Stimulated activated CD4-positive, alpha-beta T cell treated with anti-CD3 and anti-CD28 coated beads, Interleukin-12 subunit alpha, Interleukin-12 subunit beta, amount 100 ng/mL, for 4 hours (primary cell): Measurements from ENCODE around the gene PRR29.
"Not testable (repeated sequence)": the region's sequence is repeated elsewhere in the genome, so short reads cannot be mapped to it uniquely, and the experiment has no call there.

ENCODE experiments used
- DNase-seq: peaks from one replicate; pipeline ENCODE4 v3.0.0-alpha.2; 2020

PRR29 gene

GRCh38 chr17:63998721-63999679 is 849 bp downstream of the PRR29 start:
- no peak for DNase-seq

GRCh38 chr17:63999680-64000531 is 1.8 kb downstream of the PRR29 start:
- DNase-seq: no peak

DNA sequence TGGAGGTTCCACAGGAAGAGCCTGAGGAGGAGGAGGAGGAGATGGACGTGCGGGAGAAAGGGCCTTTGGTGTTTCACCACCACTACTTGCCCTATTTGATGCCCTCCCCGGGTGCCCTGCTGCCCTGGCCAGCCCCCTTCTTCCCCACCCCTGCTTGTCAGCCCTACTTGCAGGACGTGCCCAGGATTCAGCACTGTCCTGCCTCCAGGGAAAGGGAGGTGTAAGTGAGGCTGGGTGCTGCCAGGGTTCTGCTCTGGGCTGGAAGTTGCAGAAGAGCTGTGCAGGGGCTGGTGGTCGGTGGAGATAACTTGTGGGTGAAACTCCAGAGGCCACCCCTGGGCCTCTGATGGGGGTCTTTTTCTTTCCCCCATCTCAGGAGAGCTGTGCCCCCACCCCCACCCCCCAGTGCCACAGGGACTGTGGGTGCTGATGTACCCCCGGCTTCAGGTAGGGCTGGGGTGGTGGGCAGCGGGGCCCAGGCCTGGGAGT is 3.0 kb downstream of the PRR29 start:
- no peak for DNase-seq

- no peak for DNase-seq
Observed at GRCh38 chr17:64001763-64002529, 3.8 kb downstream of the PRR29 start.

GRCh38 chr17:64002658-64003525 is 4.7 kb downstream of the PRR29 start:
- no peak for DNase-seq

DNA sequence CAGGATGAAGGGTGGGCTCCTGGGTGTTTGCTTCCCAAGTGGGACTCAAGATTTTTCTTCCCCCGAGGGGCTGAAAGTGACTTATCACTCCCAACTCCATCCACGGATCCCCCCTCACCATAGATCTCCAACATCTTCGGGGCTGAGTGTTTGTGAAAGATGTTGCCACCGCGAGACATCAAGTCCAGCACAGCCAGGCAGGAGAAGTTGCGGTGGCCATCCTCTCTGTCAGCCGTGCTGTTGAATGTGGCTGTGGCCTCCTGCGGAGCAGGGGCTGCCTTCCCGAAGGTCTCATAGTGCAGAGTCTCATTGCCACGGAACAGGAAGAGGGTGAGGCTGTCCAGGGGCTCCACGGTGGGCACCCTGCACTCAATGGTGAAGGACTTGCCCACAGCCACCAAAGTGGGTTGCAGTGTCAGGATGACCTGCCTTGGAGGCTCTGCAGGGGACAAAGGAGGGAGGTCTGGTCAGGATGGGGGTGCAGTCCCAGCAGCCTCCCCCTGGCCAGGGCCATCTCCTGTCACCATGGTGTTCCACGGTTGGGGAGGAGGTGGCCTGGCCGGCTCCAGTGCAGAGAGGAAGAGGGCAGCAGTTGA is 5.5 kb downstream of the PRR29 start:
- DNase-seq: no peak

DNA sequence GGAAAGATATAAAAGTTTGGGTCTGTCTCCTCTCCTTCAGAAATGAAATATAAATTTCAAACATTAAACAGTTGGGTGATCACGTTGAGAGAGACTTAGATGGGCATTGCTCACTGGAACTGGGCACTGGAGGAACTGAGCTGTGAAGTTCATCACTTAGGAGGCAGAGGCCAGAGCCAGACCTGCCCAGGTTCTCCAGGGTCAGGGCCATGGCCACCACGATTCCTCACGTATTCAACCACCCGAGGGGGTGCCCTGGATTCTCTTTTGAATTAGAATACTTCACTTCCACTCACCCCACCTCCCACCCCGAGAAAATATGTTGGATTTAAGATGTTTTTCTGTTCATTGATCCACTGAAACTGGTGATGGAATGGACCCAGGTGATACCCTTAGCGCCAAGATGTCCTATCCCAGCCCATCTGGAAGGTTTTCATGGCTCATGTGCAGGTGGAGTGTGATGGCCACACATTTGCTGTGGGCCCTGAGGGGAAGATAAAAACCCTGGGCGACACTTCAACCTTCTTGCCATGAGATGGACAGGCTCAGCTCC is 6.1 kb downstream of the PRR29 start:
- DNase-seq: no peak

- no peak for DNase-seq
Observed at GRCh38 chr17:64004903-64005733, 7.0 kb downstream of the PRR29 start.

DNA sequence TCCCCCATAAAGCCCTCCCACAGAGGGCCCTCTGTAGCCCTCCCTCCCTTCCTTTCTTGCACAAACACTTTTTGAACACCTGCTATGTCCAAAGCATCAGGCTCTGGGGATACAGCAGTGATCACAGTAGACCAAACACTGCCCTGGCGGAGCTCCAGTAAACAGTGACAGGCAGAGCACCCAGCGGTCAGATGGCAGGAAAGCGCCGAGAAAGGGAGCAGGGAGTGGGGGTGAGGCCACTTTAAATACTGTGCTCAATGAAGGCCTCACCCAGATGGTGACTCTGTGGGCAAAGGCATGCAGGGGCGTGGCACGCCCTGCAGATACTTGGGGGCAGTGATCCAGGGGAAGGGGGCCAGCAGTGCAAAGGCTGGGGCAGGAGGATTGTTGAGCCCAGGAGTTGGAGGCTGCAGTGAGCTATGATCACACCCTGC is 7.6 kb downstream of the PRR29 start:
- no peak for DNase-seq

DNA sequence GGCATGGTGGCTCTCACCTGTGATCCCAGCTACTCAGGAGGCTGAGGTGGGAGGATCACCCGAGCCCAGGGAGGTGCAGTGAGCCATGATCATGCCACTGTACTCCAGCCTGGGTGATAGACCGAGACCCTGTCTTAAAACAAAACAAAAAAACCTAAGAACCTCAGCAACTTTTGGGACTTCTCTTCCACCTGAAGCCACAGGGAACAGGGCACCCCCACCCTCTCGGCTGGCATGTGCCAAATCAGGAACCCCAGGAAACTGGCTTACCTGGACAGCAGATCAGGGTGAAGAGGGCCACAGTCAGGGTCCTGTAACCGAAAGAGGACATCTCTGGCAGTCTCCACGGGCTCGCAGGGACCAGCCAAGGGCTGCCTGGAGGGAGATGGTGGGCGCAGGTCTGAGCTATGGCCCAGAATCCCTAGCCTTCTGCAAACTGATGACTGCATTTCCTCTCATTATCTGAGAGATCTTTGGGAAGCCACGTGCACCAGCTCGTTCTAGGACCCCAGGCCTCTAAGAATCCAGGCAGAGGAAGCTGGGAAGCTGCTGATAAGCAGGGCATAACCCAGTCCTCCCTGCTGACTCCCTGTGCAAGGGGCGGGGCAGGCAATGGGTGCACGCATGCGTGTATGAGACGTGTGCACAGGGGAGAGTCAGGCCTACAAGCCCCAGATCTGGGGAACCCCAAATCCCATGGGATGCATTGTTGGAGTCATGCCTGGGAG is 8.4 kb downstream of the PRR29 start:
- DNase-seq: no peak

- DNase-seq: not testable (repeated sequence)
Observed at GRCh38 chr17:64007089-64007837, 9.1 kb downstream of the PRR29 start.

DNA sequence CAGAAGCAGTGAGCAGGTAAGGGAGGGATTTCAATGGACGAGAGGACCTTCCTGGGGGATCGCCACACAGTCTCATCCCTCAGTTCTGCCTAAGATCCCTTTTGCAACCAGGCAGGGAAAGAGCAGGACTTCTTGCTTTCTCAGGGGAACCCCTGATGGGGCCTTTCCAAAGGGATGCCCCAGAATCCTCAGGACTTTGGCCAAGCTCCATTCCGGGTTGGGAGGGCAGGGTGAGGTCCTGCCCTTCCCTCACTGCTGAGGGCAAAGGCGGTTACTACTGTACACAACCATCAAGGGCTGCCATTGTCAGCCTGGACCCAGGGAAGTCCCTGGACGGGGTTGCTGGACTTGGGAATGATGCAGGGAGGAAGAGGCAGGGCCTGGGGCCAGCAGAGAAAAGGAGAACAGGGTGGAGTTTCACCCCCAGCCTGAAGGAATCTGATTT is 9.7 kb downstream of the PRR29 start:
- DNase-seq: no peak

GRCh38 chr17:64008346-64008745 is 10.2 kb downstream of the PRR29 start:
- no peak for DNase-seq

DNA sequence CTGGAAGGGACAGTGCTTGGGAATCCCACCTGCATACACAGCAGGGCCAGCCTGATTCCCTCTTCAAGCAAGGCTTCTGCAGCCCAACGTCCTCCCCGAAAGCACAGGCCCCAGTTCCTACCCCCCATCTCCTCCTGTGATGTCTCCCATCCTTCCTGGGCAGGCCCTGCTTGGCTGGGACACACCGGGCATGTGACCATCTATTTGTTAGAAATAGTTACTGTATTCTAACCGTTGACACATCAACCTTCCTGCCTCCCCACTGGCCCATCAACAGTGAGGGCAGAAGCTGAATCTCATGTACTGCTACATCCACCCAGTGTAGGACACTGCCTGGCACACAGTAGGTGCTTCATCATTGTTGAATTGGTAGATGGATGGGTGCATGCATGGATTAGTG is 10.7 kb downstream of the PRR29 start:
- no peak for DNase-seq

DNA sequence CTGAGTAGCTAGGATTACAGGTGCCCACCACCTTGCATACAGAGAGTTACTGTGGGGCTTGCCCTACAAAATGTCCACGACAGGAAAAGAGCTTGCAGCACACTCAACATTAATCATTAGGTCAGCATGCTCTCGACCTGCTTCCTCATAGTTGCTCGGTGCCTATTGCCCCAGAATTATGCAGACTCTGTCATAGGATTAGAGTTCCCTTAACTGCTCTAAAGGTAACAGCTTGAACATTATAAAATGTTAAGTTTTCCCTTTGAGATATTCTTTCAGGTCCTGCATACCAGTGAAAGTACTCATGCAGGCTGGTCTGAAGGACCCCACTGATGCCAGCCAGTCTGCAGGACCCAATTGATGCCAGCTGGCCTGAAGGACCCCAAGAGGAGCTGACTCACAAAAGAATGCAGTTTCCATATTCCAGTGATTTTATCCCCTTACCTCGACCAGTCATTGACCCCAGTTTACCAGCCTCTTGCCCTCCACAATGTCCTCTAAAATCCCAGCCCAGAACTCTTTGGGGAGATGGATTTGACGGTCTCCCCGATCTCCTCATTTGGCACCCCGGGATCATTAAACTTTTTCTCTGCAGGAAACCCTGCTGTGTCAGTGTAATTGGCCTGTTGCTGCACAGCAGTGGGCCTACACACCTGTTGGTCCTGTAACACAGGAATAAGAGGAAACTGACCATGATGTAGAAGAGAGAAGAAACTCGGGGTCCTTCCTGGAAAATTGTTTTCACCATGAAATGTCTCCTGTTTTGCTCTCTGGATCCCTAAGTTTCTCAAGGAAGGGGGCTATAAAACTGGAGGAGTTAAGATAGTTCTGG is 11.6 kb downstream of the PRR29 start:
- DNase-seq: no peak

DNA sequence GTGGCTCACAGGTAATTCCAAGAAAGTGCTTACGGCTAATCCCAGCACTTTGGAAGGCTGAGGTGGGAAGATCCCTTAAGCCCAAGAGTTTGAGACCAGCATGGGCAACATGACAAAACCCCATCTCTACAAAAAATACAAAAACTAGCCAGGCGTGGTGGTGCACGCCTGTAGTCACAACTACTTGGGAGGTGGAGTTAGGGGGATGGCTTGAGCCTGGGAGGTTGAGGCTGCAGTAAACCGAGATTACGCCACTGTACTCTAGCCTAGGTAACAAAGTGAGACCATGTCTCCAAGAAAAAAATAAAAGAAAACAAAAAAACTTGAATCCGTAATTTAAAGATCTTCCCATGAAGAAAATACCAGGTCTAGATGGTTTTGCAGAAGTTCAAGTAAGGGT is 17.3 kb downstream of the PRR29 start:
- DNase-seq: no peak

- no peak for DNase-seq
Observed at GRCh38 chr17:64016231-64016784, 18.2 kb downstream of the PRR29 start.
